ENCODE measurements around the gene SELENOO. TPM values are rescaled to one million over a fixed set of nuclear protein-coding genes. Genes with fewer than 3 reads are reported as not detected.

Gene SELENOO
- total and polyA plus RNA-seq, 2 of the 13 experiments (the other 11 are each of a cell fraction or from before 2014, with no cell fraction given), result 14.4 to 19.0 TPM

DNA sequence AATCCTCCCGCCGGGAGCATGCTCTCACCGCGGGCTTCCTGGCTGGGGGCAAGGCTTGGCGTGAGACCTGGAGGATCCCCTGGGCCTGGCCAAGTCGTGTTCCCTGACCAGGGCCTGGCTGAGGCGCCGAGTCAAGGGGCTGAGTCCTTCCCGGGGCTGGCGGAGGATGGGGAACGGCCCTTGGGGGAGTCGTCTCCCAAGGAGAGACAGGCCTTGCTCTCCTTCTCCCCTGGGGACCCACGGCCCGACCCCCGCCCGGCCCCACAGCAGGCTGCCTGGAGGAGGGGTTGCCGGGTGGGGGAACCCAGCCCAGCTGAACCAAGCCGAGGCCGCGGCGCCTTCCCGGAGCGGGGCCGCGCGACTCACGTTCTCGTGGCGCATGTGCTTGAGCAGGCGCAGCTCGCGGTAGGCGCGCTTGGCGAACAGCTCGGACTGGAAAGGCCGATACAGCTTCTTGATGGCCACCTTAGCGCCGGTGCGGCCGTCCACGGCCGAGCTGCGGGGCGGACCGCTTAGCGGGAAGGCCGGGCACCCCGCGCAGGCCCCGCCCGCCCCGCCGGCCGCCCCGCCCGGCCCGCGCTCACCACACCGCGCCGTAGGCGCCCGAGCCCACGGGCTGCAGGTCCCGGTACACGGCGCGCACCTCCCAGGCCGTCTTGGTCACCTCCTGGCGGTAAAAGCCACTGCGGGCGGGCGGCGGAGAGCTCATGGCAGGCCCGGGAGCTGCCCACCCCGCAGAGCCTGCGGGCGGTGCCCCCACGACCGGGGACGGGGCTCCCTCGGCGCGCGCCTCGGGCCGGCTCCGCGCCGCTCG, 60.2 kb downstream of the SELENOO start (continued):
- TF ChIP-seq, protein P1, sequence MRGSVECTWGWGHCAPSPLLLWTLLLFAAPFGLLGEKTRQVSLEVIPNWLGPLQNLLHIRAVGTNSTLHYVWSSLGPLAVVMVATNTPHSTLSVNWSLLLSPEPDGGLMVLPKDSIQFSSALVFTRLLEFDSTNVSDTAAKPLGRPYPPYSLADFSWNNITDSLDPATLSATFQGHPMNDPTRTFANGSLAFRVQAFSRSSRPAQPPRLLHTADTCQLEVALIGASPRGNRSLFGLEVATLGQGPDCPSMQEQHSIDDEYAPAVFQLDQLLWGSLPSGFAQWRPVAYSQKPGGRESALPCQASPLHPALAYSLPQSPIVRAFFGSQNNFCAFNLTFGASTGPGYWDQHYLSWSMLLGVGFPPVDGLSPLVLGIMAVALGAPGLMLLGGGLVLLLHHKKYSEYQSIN (CRISPR knock-in tag; IDR thresholded peaks at IDR 0.05; ENCODE audit: borderline replicate concordance), result no peak
- TF ChIP-seq BHLHE40 (IDR thresholded peaks at IDR 0.05; ENCODE audit: low read length), result 0 out of 2 replicates have a peak, but pooled peaks have one; percentile 17
- 0 out of 2 replicates have a peak, but pooled peaks have one; percentile 19 for TF ChIP-seq TOPORS (CRISPR knock-in tag; IDR thresholded peaks at IDR 0.05)
- TF ChIP-seq MEF2D (CRISPR knock-in tag; IDR thresholded peaks at IDR 0.05), result no peak
- TF ChIP-seq RFXAP (CRISPR knock-in tag; IDR thresholded peaks at IDR 0.05; ENCODE audit: borderline replicate concordance), result no peak
- TF ChIP-seq, protein P2, sequence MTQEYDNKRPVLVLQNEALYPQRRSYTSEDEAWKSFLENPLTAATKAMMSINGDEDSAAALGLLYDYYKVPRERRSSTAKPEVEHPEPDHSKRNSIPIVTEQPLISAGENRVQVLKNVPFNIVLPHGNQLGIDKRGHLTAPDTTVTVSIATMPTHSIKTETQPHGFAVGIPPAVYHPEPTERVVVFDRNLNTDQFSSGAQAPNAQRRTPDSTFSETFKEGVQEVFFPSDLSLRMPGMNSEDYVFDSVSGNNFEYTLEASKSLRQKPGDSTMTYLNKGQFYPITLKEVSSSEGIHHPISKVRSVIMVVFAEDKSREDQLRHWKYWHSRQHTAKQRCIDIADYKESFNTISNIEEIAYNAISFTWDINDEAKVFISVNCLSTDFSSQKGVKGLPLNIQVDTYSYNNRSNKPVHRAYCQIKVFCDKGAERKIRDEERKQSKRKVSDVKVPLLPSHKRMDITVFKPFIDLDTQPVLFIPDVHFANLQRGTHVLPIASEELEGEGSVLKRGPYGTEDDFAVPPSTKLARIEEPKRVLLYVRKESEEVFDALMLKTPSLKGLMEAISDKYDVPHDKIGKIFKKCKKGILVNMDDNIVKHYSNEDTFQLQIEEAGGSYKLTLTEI (CRISPR knock-in tag; conservative IDR thresholded peaks at IDR 0.05), result no peak
- TF ChIP-seq, protein P3, sequence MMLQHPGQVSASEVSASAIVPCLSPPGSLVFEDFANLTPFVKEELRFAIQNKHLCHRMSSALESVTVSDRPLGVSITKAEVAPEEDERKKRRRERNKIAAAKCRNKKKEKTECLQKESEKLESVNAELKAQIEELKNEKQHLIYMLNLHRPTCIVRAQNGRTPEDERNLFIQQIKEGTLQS (CRISPR knock-in tag; IDR thresholded peaks at IDR 0.05), result no peak
- 0 out of 2 replicates have a peak, but pooled peaks have one; percentile 16 for TF ChIP-seq PHF20 (CRISPR knock-in tag; IDR thresholded peaks at IDR 0.05)
- TF ChIP-seq ZNF451 (CRISPR knock-in tag; IDR thresholded peaks at IDR 0.05), result no peak
- TF ChIP-seq ZNF354B (CRISPR knock-in tag; IDR thresholded peaks at IDR 0.05), result no peak
- TF ChIP-seq FLYWCH1 (CRISPR knock-in tag; IDR thresholded peaks at IDR 0.05), result no peak
- no peak for TF ChIP-seq RBAK (CRISPR knock-in tag; IDR thresholded peaks at IDR 0.05)
- no peak for TF ChIP-seq IKZF1 (IDR thresholded peaks at IDR 0.05)
- no peak for TF ChIP-seq ZSCAN22 (CRISPR knock-in tag; IDR thresholded peaks at IDR 0.05)
- TF ChIP-seq ZNF547 (CRISPR knock-in tag; IDR thresholded peaks at IDR 0.05), result 0 out of 2 replicates have a peak, but pooled peaks have one; percentile 27
- TF ChIP-seq ZSCAN9 (CRISPR knock-in tag; IDR thresholded peaks at IDR 0.05; ENCODE audit: borderline replicate concordance), result no peak
- TF ChIP-seq, protein P4, sequence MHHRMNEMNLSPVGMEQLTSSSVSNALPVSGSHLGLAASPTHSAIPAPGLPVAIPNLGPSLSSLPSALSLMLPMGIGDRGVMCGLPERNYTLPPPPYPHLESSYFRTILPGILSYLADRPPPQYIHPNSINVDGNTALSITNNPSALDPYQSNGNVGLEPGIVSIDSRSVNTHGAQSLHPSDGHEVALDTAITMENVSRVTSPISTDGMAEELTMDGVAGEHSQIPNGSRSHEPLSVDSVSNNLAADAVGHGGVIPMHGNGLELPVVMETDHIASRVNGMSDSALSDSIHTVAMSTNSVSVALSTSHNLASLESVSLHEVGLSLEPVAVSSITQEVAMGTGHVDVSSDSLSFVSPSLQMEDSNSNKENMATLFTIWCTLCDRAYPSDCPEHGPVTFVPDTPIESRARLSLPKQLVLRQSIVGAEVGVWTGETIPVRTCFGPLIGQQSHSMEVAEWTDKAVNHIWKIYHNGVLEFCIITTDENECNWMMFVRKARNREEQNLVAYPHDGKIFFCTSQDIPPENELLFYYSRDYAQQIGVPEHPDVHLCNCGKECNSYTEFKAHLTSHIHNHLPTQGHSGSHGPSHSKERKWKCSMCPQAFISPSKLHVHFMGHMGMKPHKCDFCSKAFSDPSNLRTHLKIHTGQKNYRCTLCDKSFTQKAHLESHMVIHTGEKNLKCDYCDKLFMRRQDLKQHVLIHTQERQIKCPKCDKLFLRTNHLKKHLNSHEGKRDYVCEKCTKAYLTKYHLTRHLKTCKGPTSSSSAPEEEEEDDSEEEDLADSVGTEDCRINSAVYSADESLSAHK (CRISPR knock-in tag; IDR thresholded peaks at IDR 0.05; ENCODE audit: borderline replicate concordance), result no peak
- TF ChIP-seq ZNF160 (CRISPR knock-in tag; IDR thresholded peaks at IDR 0.05), result no peak
- TF ChIP-seq ZNF607 (CRISPR knock-in tag; IDR thresholded peaks at IDR 0.05; ENCODE audit: borderline replicate concordance), result peak; percentile 78; the same call in 1 of the 2 replicates
- TF ChIP-seq RXRB (CRISPR knock-in tag; IDR thresholded peaks at IDR 0.05; ENCODE audit: borderline replicate concordance), result no peak
- TF ChIP-seq, protein P5, sequence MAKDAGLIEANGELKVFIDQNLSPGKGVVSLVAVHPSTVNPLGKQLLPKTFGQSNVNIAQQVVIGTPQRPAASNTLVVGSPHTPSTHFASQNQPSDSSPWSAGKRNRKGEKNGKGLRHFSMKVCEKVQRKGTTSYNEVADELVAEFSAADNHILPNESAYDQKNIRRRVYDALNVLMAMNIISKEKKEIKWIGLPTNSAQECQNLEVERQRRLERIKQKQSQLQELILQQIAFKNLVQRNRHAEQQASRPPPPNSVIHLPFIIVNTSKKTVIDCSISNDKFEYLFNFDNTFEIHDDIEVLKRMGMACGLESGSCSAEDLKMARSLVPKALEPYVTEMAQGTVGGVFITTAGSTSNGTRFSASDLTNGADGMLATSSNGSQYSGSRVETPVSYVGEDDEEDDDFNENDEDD (CRISPR knock-in tag; IDR thresholded peaks at IDR 0.05; ENCODE audit: borderline replicate concordance), result peak; percentile 54
- TF ChIP-seq ZSCAN20 (CRISPR knock-in tag; IDR thresholded peaks at IDR 0.05; ENCODE audit: borderline replicate concordance), result peak; percentile 61; the same call in 1 of the 2 replicates
- no peak for TF ChIP-seq RFX1 (IDR thresholded peaks at IDR 0.05)
- TF ChIP-seq CAMTA2 (CRISPR knock-in tag; IDR thresholded peaks at IDR 0.05; ENCODE audit: borderline replicate concordance), result no peak

All from HepG2 (cell line).